GM18858 (cell line): ENCODE results near the gene KRTAP1-1.
"Not testable (repeated sequence)": the region's sequence is repeated elsewhere in the genome, so short reads cannot be mapped to it uniquely, and the experiment has no call there.

Source experiments
- ATAC-seq: cut with Tn5 transposase; IDR thresholded peaks from one replicate; pipeline ENCODE4 v1.9.1; 2021; ENCODE audit not compliant: unreplicated experiment

Gene KRTAP1-1

GRCh38 chr17:41057547-41057946 lies 16.3 kb upstream of the KRTAP1-1 start:
- no peak for ATAC-seq

- not testable (repeated sequence) for ATAC-seq
Measured at GRCh38 chr17:41055130-41055529, 13.9 kb upstream of the KRTAP1-1 start, which contains the start of gene KRTAP2-2. TSS of gene KRTAP2-2 (minus strand) at chr17:41055230. CDS start at chr17:41055211, 19 bp downstream.

- not testable (repeated sequence) for ATAC-seq
Measured at GRCh38 chr17:41054556-41054955, 13.3 kb upstream of the KRTAP1-1 start.

GRCh38 chr17:41054025-41054424 lies 12.8 kb upstream of the KRTAP1-1 start:
- ATAC-seq, result no peak

GRCh38 chr17:41052566-41052965 lies 11.3 kb upstream of the KRTAP1-1 start:
- no peak for ATAC-seq

GRCh38 chr17:41049110-41049509 lies 7.9 kb upstream of the KRTAP1-1 start:
- ATAC-seq, result no peak

- no peak for ATAC-seq
Measured at GRCh38 chr17:41048441-41048840, 7.2 kb upstream of the KRTAP1-1 start.

- ATAC-seq, result not testable (repeated sequence)
Measured at GRCh38 chr17:41046735-41047465, 5.7 kb upstream of the KRTAP1-1 start, which contains the start of gene KRTAP2-1. TSS of gene KRTAP2-1 (minus strand) at chr17:41047316. CDS start at chr17:41047267, 49 bp downstream.

- no peak for ATAC-seq
Measured at GRCh38 chr17:41042953-41043352, 1.7 kb upstream of the KRTAP1-1 start.

GRCh38 chr17:41037853-41038350 lies 3.3 kb downstream of the KRTAP1-1 start:
- no peak for ATAC-seq

GRCh38 chr17:41034346-41034935 lies 6.8 kb downstream of the KRTAP1-1 start, which contains the start of gene KRTAP1-3:
TSS of gene KRTAP1-3 (minus strand) at chr17:41034874. CDS start at chr17:41034821, 53 bp downstream.
- ATAC-seq, result not testable (repeated sequence)

- no peak for ATAC-seq
Measured at GRCh38 chr17:41029633-41030245, 11.5 kb downstream of the KRTAP1-1 start, which contains the start of gene KRTAP1-4. TSS of gene KRTAP1-4 (minus strand) at chr17:41030195. CDS start at chr17:41030078, 117 bp downstream.

GRCh38 chr17:41026715-41027471 lies 14.4 kb downstream of the KRTAP1-1 start, which contains the start of gene KRTAP1-5:
TSS of gene KRTAP1-5 (minus strand) at chr17:41027208. CDS start at chr17:41027155, 53 bp downstream.
- no peak for ATAC-seq

GRCh38 chr17:41024697-41025096 lies 16.6 kb downstream of the KRTAP1-1 start:
- no peak for ATAC-seq

GRCh38 chr17:41020336-41020735 lies 20.9 kb downstream of the KRTAP1-1 start:
- no peak for ATAC-seq

GRCh38 chr17:41019415-41019814 lies 21.8 kb downstream of the KRTAP1-1 start:
- ATAC-seq, result no peak

GRCh38 chr17:41018541-41018940 lies 22.7 kb downstream of the KRTAP1-1 start:
- ATAC-seq, result no peak

GRCh38 chr17:41016578-41017215 lies 24.6 kb downstream of the KRTAP1-1 start:
- no peak for ATAC-seq

GRCh38 chr17:41015454-41015853 lies 25.8 kb downstream of the KRTAP1-1 start:
- no peak for ATAC-seq

GRCh38 chr17:41013606-41014005 lies 27.6 kb downstream of the KRTAP1-1 start:
- no peak for ATAC-seq
